Stimulated activated naive CD8-positive, alpha-beta T cell treated with anti-CD3 and anti-CD28 coated beads, Interleukin-15, Interleukin-2, amounts not matched to agents 100 ng/mL and 50 ng/mL, for 24 hours (primary cell): ENCODE results near the gene ARID5B.

Source experiments
- H3K27ac Mint-ChIP-seq: one replicate; pipeline ENCODE4 v1.8.0; 2021; ENCODE audit warnings: mild to moderate bottlenecking, mixed read lengths
- H3K27me3 Mint-ChIP-seq: one replicate; pipeline ENCODE4 v1.8.0; 2021; ENCODE audit warnings: mixed read lengths
- H3K36me3 Mint-ChIP-seq: one replicate; pipeline ENCODE4 v1.8.0; 2021; ENCODE audit warnings: low read depth, mixed read lengths
- H3K4me1 Mint-ChIP-seq: one replicate; pipeline ENCODE4 v1.8.0; 2021; ENCODE audit warnings: low read depth, mixed read lengths
- H3K4me3 Mint-ChIP-seq: one replicate; pipeline ENCODE4 v1.8.0; 2021; ENCODE audit warnings: mild to moderate bottlenecking, mixed read lengths
- H3K9me3 Mint-ChIP-seq: one replicate; pipeline ENCODE4 v1.8.0; 2021; ENCODE audit warnings: mixed read lengths

Gene ARID5B

DNA sequence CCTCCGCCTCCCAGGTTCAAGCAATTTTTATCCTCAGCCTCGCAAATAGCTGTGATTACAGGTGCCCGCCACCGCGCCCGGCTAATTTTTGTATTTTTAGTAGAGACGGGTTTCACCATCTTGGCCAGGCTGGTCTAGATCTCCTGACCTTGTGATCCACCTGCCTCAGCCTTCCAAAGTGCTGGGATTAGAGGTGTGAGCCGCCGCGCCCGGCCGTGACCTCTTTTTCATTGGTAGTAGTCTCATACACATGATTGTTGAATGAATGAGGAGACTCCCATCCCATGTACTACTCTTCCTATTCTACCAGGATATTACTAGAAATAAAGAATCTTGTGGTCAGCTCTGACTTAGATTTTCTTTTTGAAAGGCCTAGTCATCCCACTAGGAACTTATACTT lies 56.8 kb downstream of the ARID5B start:
- Mint-ChIP-seq H3K4me1 (peaks cover 83% of the 10 kb centered on the region), H3K27ac (peak overlapping the region; percentile 71), H3K27me3 (no peaks in the 10 kb centered on the region), H3K9me3 (no peaks in the 10 kb centered on the region), H3K36me3 (peaks cover 64% of the 10 kb centered on the region), H3K4me3 (no peak overlapping the region)

DNA sequence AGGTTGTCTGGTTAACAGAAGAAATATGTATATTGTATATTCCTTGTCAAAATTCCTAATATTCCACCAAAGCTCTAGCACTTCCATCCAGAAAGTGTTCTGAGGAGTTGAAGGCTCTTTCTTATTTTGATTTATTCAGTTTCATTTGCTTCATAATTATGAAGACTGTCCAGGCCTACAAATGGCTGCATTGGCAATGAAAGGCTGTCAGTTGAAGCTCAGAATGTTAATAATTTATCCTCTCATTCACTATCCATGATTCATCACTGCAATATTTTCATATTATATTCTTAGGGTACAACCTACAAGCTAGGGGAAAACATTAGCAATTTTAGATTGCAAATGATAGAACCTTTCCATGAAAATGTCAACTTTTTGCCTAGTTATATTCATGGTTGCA lies 57.3 kb downstream of the ARID5B start:
- H3K4me3 Mint-ChIP-seq, result peak overlapping the region; percentile 37
- H3K27ac Mint-ChIP-seq, result peak overlapping the region; percentile 71
- H3K27me3 Mint-ChIP-seq, result no peaks in the 10 kb centered on the region
- peaks cover 65% of the 10 kb centered on the region for H3K36me3 Mint-ChIP-seq
- no peaks in the 10 kb centered on the region for H3K9me3 Mint-ChIP-seq
- H3K4me1 Mint-ChIP-seq, result peaks cover 83% of the 10 kb centered on the region

DNA sequence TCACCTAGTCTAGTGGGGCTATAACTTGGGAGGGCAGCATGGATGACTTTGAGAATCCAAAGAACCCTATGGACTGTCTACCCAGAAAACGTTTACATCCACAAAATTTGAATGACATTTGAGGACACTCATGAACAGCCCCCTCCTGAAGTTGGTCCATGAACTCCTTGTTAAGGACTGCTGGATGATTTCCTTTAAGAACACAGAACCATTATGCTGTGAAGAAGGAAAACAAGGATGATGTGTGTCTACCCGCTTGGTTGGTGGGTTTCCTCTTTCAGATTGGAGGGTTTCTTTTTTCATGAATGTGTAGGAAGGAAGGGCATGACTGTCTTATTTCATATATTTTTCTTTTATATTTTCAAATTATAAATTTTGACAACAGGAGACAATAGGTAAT lies 58.3 kb downstream of the ARID5B start:
- Mint-ChIP-seq H3K4me1 (peaks cover 87% of the 10 kb centered on the region), H3K36me3 (peaks cover 66% of the 10 kb centered on the region), H3K27ac (no peak overlapping the region), H3K9me3 (no peaks in the 10 kb centered on the region), H3K27me3 (no peaks in the 10 kb centered on the region), H3K4me3 (peak overlapping the region; percentile 10)

DNA sequence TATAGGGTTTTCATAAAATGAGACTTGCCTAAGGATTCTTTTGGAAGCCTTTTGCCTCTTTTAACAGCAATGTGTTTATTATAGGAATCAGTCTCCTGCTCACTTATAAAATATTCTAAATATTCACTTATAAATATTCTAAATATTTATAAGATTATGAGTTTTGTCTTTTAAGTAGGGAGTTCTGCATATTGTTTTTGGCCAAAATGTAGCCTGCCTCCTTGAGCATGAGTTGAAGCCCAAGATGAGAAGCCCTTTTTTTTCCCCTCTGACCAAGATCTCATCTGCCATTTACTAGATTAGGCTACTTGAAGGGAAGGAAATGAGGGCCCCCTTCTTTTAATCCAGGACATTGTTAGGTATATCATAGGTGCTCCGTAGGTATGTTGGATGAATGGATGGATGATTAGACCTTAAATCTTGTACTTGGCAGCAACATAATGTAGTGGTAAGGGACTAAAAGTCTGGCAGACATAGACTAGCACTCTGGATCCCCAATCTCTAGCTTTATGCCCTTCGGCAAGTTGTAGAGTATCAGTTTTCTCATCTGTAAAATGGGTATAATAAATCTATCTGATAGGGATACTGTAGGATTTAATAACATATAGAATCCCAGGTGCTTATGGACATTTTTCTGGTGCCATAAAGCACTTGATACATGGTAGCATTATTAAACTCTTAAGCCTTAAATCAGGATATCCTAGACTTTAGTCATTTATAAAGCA lies 59.1 kb downstream of the ARID5B start:
- Mint-ChIP-seq H3K36me3 (peaks cover 59% of the 10 kb centered on the region), H3K4me3 (no peak overlapping the region)

DNA sequence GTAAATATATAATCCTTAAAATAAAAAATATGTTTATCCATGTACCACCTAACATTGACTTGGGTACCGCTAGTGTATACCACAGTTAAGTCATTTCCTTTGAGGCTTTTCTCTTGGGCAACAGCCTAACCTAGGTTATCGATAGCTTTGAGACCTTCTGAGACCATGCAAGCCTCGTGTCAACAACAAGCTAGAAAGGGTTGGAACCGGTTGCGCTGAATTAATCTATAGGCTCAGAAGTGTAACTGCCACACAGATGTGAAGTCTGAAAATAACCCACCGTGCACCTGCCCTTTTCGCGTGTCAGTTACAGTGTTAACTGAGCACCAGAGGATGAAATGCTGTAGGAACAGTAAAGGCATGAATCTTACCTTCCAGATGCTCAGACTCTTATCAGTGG lies 59.8 kb downstream of the ARID5B start:
- Mint-ChIP-seq H3K4me1 (peaks cover 88% of the 10 kb centered on the region), H3K27me3 (no peaks in the 10 kb centered on the region), H3K36me3 (peaks cover 62% of the 10 kb centered on the region), H3K27ac (peak overlapping the region; percentile 83), H3K4me3 (peak overlapping the region; percentile 37), H3K9me3 (peaks cover 1% of the 10 kb centered on the region)

More for the DNA sequence above, 59.1 kb downstream of the ARID5B start:
- Mint-ChIP-seq H3K9me3 (no peaks in the 10 kb centered on the region), H3K27me3 (no peaks in the 10 kb centered on the region), H3K4me1 (peaks cover 87% of the 10 kb centered on the region), H3K27ac (peak overlapping the region; percentile 54)

DNA sequence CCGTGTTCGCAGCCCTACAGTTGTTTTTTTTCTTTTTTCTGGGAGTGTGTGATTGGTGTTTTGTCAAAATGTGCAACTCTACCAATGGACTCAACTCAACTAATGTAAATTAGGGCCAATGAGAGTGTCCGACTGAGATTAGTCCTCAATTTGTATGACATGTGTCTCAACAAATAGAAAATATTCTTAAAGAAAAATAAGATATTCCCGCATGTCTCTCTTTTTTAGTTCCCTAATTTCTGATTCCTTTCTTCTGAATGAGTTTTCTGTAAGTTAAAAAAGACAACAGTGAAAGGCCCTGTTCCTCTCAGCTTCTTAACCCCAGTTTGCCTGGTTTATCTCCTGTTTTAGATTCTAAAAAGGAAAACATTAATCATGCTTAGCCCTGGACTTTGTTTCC lies 61.5 kb downstream of the ARID5B start:
- H3K27ac Mint-ChIP-seq, result peak overlapping the region; percentile 85
- H3K27me3 Mint-ChIP-seq, result no peaks in the 10 kb centered on the region
- H3K4me1 Mint-ChIP-seq, result peaks cover 92% of the 10 kb centered on the region
- peak overlapping the region; percentile 8 for H3K4me3 Mint-ChIP-seq
- H3K9me3 Mint-ChIP-seq, result peaks cover 5% of the 10 kb centered on the region
- peaks cover 64% of the 10 kb centered on the region for H3K36me3 Mint-ChIP-seq

DNA sequence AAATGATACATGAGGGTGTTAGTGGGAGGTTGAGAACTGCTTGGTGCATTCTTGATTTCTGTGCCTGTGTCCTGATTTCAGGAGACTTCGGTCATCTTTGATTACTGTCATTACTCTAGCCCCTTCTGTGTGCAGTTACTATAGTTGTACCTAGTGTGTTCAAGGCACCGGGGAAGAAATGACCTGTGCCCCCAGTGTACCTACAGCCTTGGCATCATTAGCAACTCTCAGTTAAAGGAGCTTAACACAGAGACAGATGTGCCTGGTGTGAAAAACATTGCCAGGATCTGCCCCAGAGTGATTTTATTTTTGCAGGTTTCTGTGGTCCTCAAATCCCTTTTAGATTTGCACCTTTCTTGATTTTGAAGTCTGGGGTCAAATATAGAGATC lies 62.2 kb downstream of the ARID5B start:
- peak overlapping the region; percentile 85 for H3K27ac Mint-ChIP-seq
- H3K4me1 Mint-ChIP-seq, result peaks cover 91% of the 10 kb centered on the region
- H3K27me3 Mint-ChIP-seq, result no peaks in the 10 kb centered on the region
- peak overlapping the region; percentile 45 for H3K4me3 Mint-ChIP-seq
- peaks cover 5% of the 10 kb centered on the region for H3K9me3 Mint-ChIP-seq
- H3K36me3 Mint-ChIP-seq, result peaks cover 64% of the 10 kb centered on the region

DNA sequence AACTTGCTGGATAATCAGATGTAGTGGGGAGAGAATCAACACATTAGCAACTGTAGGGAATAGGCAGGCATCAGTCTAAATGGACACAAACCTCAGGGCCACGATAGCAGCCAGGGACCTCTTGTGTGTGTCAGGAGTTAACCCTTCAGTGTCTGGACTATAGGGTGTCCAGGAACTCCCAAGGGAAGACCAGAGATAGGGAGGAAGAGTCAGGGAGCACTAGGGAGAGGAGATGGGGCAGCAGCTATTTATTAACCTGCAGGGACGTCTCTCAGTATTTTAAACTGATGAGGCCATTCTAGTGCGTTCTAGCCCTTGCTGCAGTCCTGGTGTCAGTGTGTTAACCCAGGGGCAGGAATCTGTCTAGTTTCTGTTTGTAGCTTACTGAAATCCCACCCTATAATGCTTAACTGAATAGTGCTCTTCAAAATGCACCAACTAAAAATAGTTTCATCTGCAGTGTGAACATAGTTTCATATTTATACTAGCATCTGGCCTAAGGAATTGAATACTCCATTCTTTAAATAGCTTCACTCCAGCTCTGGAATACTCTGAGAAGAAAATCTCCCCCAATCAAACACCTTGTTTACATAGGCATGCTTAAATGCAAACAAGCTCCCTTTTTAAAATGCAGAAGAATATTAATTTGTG lies 62.7 kb downstream of the ARID5B start:
- H3K27me3 Mint-ChIP-seq, result no peaks in the 10 kb centered on the region
- H3K4me1 Mint-ChIP-seq, result peaks cover 91% of the 10 kb centered on the region
- peaks cover 64% of the 10 kb centered on the region for H3K36me3 Mint-ChIP-seq
- H3K9me3 Mint-ChIP-seq, result peaks cover 5% of the 10 kb centered on the region
- H3K4me3 Mint-ChIP-seq, result peak overlapping the region; percentile 45
- H3K27ac Mint-ChIP-seq, result peak overlapping the region; percentile 85

DNA sequence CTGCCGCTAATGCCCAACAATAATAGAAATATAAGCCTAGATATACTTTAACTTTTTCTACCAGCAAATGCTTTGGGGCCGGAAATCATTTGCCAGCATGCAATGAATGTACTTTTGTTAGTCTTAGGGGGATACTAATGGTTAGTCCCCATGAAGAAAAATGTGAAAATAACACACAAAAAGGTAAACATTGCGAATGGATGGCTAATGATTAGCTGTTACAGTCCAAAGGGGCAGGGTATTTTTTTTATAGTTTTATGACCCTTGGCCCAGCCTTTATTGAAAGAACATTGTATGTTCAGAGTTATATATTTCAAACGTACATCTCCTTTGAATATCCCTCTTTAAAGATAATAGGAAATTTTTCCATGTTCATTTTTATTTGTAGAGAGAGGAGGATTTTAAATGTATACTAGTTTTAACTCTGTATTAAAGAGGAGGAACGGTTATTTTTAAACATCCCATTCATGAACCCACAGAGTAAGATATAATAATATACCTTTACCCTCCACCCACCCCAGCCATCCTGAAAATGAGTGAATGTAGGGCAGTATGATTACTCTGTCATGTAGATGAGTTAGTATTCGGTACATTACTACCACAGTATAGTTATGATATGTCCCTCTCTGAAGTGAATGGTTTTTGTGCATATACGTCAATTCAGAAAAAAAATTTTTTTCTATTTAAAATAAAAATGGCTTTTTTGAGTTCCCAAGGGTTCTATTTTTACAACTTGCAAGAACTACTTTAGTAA lies 63.6 kb downstream of the ARID5B start:
- Mint-ChIP-seq H3K4me1 (peaks cover 89% of the 10 kb centered on the region), H3K4me3 (no peak overlapping the region), H3K27ac (peak overlapping the region; percentile 85), H3K36me3 (peaks cover 69% of the 10 kb centered on the region), H3K27me3 (no peaks in the 10 kb centered on the region), H3K9me3 (peaks cover 5% of the 10 kb centered on the region)

DNA sequence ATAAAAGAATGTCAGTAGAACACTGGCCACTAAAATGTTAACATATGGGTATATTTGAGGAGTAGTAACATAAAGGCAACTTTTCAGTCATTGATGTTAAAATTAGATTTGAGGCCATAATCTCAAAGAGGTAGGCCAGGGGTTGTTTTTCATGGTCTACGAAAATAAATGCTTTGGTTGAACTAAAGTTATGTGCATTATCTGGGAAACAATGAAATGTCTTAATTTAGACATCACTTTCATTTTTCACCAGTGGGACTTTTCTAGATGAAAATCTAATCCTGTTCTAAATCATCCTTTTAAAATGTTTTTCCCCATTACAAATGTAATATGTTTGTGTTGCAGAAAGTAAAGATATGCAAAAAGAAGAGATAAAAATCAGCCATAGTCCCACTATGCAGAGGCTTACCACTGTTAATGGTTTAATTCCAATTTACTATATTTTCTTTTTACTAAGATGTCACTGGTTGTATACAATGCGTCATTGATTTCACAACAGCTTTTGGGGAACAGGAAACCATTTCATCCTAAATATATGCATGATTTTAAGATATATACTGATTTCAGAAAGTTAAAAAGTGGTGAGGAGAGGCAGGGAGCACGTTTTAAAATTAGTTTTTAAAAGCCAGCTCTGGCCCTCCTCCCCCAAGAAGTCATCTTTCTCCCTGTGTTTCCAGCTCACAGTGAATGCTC lies 64.3 kb downstream of the ARID5B start:
- peaks cover 72% of the 10 kb centered on the region for H3K36me3 Mint-ChIP-seq
- no peaks in the 10 kb centered on the region for H3K27me3 Mint-ChIP-seq
- H3K4me1 Mint-ChIP-seq, result peaks cover 92% of the 10 kb centered on the region
- peaks cover 5% of the 10 kb centered on the region for H3K9me3 Mint-ChIP-seq
- peak overlapping the region; percentile 32 for H3K4me3 Mint-ChIP-seq
- peak overlapping the region; percentile 77 for H3K27ac Mint-ChIP-seq

DNA sequence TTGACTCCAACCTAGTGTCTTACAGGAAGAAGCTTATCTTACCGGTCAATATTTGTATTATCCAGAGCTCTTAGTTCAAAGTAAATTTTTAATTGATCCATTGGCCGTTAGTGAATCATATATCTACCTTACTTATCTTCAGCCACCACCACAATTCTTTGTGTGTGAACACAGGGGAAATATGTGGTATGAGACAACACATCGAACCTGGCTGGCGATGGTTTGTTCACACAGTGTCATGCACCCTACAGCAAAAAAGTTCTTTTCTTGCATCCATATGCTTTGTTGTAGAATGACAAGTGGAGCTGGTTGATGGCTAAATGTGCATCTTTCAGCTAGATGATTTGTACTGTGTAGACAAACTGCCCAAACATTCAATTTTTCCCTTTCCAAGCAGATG lies 65.8 kb downstream of the ARID5B start:
- peaks cover 69% of the 10 kb centered on the region for H3K36me3 Mint-ChIP-seq
- H3K4me1 Mint-ChIP-seq, result peaks cover 85% of the 10 kb centered on the region
- H3K4me3 Mint-ChIP-seq, result no peak overlapping the region
- H3K27me3 Mint-ChIP-seq, result no peaks in the 10 kb centered on the region
- H3K27ac Mint-ChIP-seq, result no peak overlapping the region
- peaks cover 5% of the 10 kb centered on the region for H3K9me3 Mint-ChIP-seq

DNA sequence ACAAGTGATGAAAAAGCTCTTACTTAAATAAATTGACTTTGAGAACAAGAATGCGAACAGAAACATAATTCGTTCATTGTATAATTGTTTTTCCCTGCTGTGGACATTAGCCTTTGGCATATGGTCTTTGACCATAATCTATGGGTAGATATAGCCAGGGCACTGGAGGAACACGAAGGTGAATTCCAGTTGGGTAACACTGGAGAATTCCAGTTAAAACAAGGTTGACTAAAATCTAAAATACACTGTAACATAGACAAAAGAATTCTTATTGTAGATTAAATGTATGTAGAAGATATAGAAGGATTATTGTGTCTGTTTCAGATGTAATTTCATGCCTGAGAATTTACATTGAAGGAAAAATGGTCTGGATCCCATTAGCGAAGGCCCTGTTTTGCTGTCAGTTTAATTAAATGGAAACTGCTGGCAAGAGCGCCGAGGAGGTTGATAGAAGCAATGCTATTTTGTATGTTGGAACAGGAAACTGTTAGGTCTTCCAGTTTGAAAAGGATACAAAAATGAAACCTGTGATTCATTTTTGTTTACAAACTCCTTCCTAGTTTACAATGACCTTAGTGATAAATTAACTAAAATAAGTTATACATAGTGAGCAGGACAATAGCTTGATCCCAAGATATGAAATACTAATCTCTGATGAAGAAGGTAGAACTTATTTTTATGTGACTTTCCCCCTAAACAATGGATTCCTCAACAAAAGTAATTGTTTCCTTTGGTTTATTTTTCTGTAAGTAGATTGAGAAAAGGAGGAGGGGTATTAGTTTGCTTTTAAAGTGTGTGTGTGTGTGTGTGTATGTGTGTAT lies 68.9 kb downstream of the ARID5B start:
- no peaks in the 10 kb centered on the region for H3K27me3 Mint-ChIP-seq
- peaks cover 5% of the 10 kb centered on the region for H3K9me3 Mint-ChIP-seq
- peaks cover 67% of the 10 kb centered on the region for H3K36me3 Mint-ChIP-seq
- peaks cover 78% of the 10 kb centered on the region for H3K4me1 Mint-ChIP-seq
- peak overlapping the region; percentile 59 for H3K27ac Mint-ChIP-seq
- no peak overlapping the region for H3K4me3 Mint-ChIP-seq

DNA sequence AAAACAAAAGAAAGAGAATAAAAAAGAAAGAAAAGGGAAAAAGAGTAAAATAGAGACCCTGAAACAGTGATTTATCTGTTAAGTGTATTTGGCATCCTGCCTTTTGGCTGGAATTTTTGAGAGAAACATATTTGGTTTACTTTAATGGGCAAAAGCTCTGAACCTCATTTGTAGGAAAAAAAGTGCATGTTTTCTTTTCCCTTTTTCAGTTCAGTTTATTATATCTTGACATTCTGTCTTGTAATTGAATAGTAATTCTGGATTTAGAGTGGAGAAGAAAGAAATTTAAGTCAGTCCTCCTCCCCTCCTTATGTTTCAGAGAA lies 69.5 kb downstream of the ARID5B start:
- Mint-ChIP-seq H3K27ac (peak overlapping the region; percentile 59), H3K36me3 (peaks cover 67% of the 10 kb centered on the region), H3K4me1 (peaks cover 72% of the 10 kb centered on the region), H3K27me3 (no peaks in the 10 kb centered on the region), H3K4me3 (no peak overlapping the region), H3K9me3 (peaks cover 5% of the 10 kb centered on the region)

DNA sequence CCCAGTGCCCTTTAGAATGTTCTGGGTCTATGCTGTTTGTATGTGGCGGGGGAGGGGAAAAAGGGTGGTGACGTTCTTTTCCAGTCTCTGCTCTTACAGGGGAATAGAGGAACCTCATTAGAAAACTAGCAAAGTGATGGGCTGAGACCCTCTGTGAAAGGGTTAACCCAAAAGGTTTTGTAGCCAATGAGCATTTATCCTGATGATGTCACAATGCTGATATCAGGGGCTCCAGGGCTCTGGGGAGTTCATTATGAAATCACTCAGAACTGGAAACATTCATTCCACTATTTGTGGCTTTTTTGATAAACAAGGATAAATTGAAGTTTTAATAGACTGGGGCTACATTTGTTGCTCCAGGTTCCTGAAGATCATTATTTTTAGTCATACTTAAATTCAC lies 71.7 kb downstream of the ARID5B start:
- peak overlapping the region; percentile 56 for H3K27ac Mint-ChIP-seq
- no peak overlapping the region for H3K4me3 Mint-ChIP-seq
- peaks cover 63% of the 10 kb centered on the region for H3K36me3 Mint-ChIP-seq
- H3K9me3 Mint-ChIP-seq, result no peaks in the 10 kb centered on the region
- no peaks in the 10 kb centered on the region for H3K27me3 Mint-ChIP-seq
- H3K4me1 Mint-ChIP-seq, result peaks cover 57% of the 10 kb centered on the region
